Transverse colon (tissue), 3 donors: ENCODE data around the gene XRCC5.

ENCODE experiments used
- CTCF ChIP-seq, 5 experiments: fragments of 200-600 bp in 3 of 5; fragments of 450-650 bp in 2 of 5; sonication (generic) in 3 of 5; IDR thresholded peaks; 1 replicate in 2 of 5; 2 replicates in 3 of 5; pipeline ENCODE4 v1.5.1; 2016 to 2017; ENCODE audit warnings: antibody characterized with exemption in 5 of 5, inconsistent platforms in 3 of 5, mild to moderate bottlenecking in 2 of 5, moderate library complexity in 1 of 5
- POLR2A ChIP-seq: fragments of 450-650 bp; IDR thresholded peaks from one replicate; pipeline ENCODE4 v1.6.1; 2016; ENCODE audit warnings: antibody characterized with exemption, mild to moderate bottlenecking, moderate library complexity

- no peak for TF ChIP-seq CTCF (IDR thresholded peaks at IDR 0.05)
- TF ChIP-seq POLR2A, result no peak
Measured at GRCh38 chr2:216222650-216223352, 113.7 kb downstream of the XRCC5 start.
